Renal cortical epithelial cell (primary cell): ENCODE data around the gene CLDN9. TPM values are rescaled to one million over a fixed set of nuclear protein-coding genes. Genes with fewer than 3 reads are reported as not detected.
"Not testable (repeated sequence)": the region's sequence is repeated elsewhere in the genome, so short reads cannot be mapped to it uniquely, and the experiment has no call there.

Experiments used
- DNase-seq: peaks from one replicate; pipeline ENCODE4 v3.0.0-alpha.2; 2011; ENCODE audit warnings: low read depth
- total RNA-seq: library from RNA; depleted of rRNA; stranded (reverse); fragments of >200 nt; gene quantifications from 2 replicates; pipeline ENCODE4 v1.2.3, GENCODE V29; 2014

Gene CLDN9
- total RNA-seq, 1 donor from 2014 or later, result 0.20 TPM

GRCh38 chr16:3054965-3055733 lies 42.4 kb downstream of the CLDN9 start:
- no peak for DNase-seq

GRCh38 chr16:3055734-3056115 lies 43.0 kb downstream of the CLDN9 start:
- DNase-seq, result not testable (repeated sequence)

GRCh38 chr16:3056336-3057180 lies 43.8 kb downstream of the CLDN9 start:
- DNase-seq, result no peak

GRCh38 chr16:3057181-3058138 lies 44.7 kb downstream of the CLDN9 start:
- no peak for DNase-seq

- DNase-seq, result peak; percentile 21
Observed at GRCh38 chr16:3058139-3059030, 45.7 kb downstream of the CLDN9 start.

- peak; percentile 62 for DNase-seq
Observed at GRCh38 chr16:3059041-3059722, 46.5 kb downstream of the CLDN9 start.

- no peak for DNase-seq
Observed at GRCh38 chr16:3059723-3060242, 47.1 kb downstream of the CLDN9 start.

GRCh38 chr16:3060339-3061127 lies 47.8 kb downstream of the CLDN9 start:
- no peak for DNase-seq

- DNase-seq, result no peak
Observed at GRCh38 chr16:3062553-3062952, 49.8 kb downstream of the CLDN9 start.

- DNase-seq, result no peak
Observed at GRCh38 chr16:3063625-3064386, 51.1 kb downstream of the CLDN9 start.

Other genes with a start within 250 kb of the CLDN9 start
- 239 and 444 TPM in 2 replicates for gene ELOB, start 235.6 kb upstream of the CLDN9 start, total RNA-seq
- not detected in 2 replicates for gene PRSS33, start 225.4 kb upstream of the CLDN9 start, total RNA-seq
- gene PRSS41, start 214.5 kb upstream of the CLDN9 start, total RNA-seq, result not detected in 2 replicates
- 1.2 and 3.1 TPM in 2 replicates for gene PRSS21, start 195.7 kb upstream of the CLDN9 start, total RNA-seq
- gene ZG16B, start 182.6 kb upstream of the CLDN9 start, total RNA-seq, result 0.25 and 1.2 TPM in 2 replicates
- 1.8 and 5.4 TPM in 2 replicates for gene PRSS22, start 154.8 kb upstream of the CLDN9 start, total RNA-seq
- gene FLYWCH2, start 129.7 kb upstream of the CLDN9 start, total RNA-seq, result 39.4 and 39.9 TPM in 2 replicates
- 35.3 and 42.9 TPM in 2 replicates for gene FLYWCH1, start 101.0 kb upstream of the CLDN9 start, total RNA-seq
- 0.50 and 1.9 TPM in 2 replicates for gene KREMEN2, start 48.6 kb upstream of the CLDN9 start, total RNA-seq
- gene PAQR4, start 43.6 kb upstream of the CLDN9 start, total RNA-seq, result 2.3 and 17.5 TPM in 2 replicates
- gene PKMYT1, start 32.5 kb upstream of the CLDN9 start, total RNA-seq, result 0.55 and 4.5 TPM in 2 replicates
- 0.70 and 26.6 TPM in 2 replicates for gene CLDN6, start 5.3 kb downstream of the CLDN9 start, total RNA-seq
- 196 and 480 TPM in 2 replicates for gene TNFRSF12A, start 7.4 kb downstream of the CLDN9 start, total RNA-seq
- gene HCFC1R1, start 11.0 kb downstream of the CLDN9 start, total RNA-seq, result 8.5 and 13.0 TPM in 2 replicates
- gene THOC6, start 11.1 kb downstream of the CLDN9 start, total RNA-seq, result 13.5 and 13.7 TPM in 2 replicates
- 0.30 and 8.3 TPM in 2 replicates for gene BICDL2, start 24.0 kb downstream of the CLDN9 start, total RNA-seq
- gene MMP25, start 33.6 kb downstream of the CLDN9 start, total RNA-seq, result under 0.01 and 0.10 TPM in 2 replicates
- 261 and 520 TPM in 2 replicates for gene IL32, start 52.7 kb downstream of the CLDN9 start, total RNA-seq
- gene ZSCAN10, start 86.4 kb downstream of the CLDN9 start, total RNA-seq, result not detected in 2 replicates
- 15.2 and 20.5 TPM in 2 replicates for gene ZNF205, start 99.7 kb downstream of the CLDN9 start, total RNA-seq
- 6.1 and 19.3 TPM in 2 replicates for gene ZNF213, start 122.1 kb downstream of the CLDN9 start, total RNA-seq
- gene OR1F1, start 175.3 kb downstream of the CLDN9 start, total RNA-seq, result not detected in 2 replicates
- 13.4 and 13.7 TPM in 2 replicates for gene ZNF200, start 222.2 kb downstream of the CLDN9 start, total RNA-seq
- 0.10 TPM in 1 of 2 replicates, not detected in the other for gene MEFV, start 243.7 kb downstream of the CLDN9 start, total RNA-seq